ENCODE results near the gene NUTM2A. TPM values are rescaled to one million over a fixed set of nuclear protein-coding genes. Genes with fewer than 3 reads are reported as not detected.
"Not testable (repeated sequence)": the region's sequence is repeated elsewhere in the genome, so short reads cannot be mapped to it uniquely, and the experiment has no call there.

NUTM2A gene
- total RNA-seq, result 1 to 10 TPM in 1 of 2 donors, under 1 TPM in 1; 0.81 to 2.7 TPM

GRCh38 chr10:87225148-87225547 is at the start of gene NUTM2A:
NUTM2A (plus strand) TSS chr10:87225448; CDS start chr10:87225831, 383 bp downstream.
- H3K9me3 ChIP-seq; DNase-seq (ENCODE audit: low spot score); H3K4me1 ChIP-seq (ENCODE audit: control insufficient read depth in 1 of 2, low read depth in 2 of 2); H3K4me3 ChIP-seq; H3K27ac ChIP-seq; H3K36me3 ChIP-seq; ATAC-seq (ENCODE audit: insufficient number of reproducible peaks, low FRiP score, low read depth); H3K27me3 ChIP-seq (replicated peaks; ENCODE audit: insufficient read depth): not testable (repeated sequence)

GRCh38 chr10:87177587-87177986 is 47.7 kb upstream of the NUTM2A start:
- not testable (repeated sequence) for H3K4me3 ChIP-seq

DNA sequence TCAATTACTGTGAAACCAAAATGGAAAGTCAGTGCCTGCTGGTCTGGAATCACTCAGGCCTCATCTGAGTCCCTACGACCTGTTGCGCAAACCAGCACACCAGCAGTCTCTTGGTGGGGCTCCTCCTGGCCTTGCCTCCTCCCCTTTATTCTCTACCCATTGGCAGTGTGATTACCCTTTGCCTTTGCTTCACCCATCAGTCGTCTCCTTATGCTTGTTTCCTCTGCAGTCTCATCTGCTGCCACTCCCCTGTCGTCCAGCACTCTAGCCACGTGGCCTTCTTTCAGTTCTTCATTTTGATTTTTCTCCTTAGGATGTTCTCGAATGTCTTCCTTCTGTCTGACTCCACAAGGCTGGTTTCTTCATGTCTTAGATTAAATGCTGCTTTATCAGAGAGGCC is 40.8 kb upstream of the NUTM2A start:
- not testable (repeated sequence) for H3K9me3 ChIP-seq; H3K4me3 ChIP-seq; H3K27ac ChIP-seq; DNase-seq (ENCODE audit: low spot score); H3K36me3 ChIP-seq; H3K27me3 ChIP-seq (replicated peaks; ENCODE audit: insufficient read depth); H3K4me1 ChIP-seq (ENCODE audit: control insufficient read depth in 1 of 2, low read depth in 2 of 2); ATAC-seq (ENCODE audit: insufficient number of reproducible peaks, low FRiP score, low read depth)

More at GRCh38 chr10:87177587-87177986, 47.7 kb upstream of the NUTM2A start:
- not testable (repeated sequence) for H3K27ac ChIP-seq; DNase-seq (ENCODE audit: low spot score); H3K36me3 ChIP-seq; H3K27me3 ChIP-seq (replicated peaks; ENCODE audit: insufficient read depth); H3K9me3 ChIP-seq; H3K4me1 ChIP-seq (ENCODE audit: control insufficient read depth in 1 of 2, low read depth in 2 of 2); ATAC-seq (ENCODE audit: insufficient number of reproducible peaks, low FRiP score, low read depth)

DNA sequence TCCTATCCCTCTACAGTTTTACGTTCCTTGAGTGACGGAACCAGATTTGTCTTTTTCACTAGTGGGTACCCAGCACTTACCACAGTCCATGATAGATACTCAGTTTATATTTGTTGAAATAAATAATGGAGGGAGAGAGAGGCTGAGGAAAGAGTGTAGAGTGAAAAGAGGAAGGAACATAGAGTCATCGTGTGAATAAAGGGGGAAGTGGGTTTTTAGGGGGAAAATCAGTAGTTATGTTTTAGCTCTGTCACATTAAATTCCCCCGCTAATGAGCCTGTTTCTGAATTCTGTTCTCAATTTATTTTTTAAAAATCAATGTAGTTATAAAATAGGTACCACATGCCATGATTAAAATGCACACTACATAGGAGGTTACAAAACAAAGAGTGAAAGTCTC is 39.2 kb upstream of the NUTM2A start:
- ATAC-seq (ENCODE audit: insufficient number of reproducible peaks, low FRiP score, low read depth); H3K36me3 ChIP-seq; H3K9me3 ChIP-seq; H3K4me3 ChIP-seq; H3K27me3 ChIP-seq (replicated peaks; ENCODE audit: insufficient read depth); DNase-seq (ENCODE audit: low spot score); H3K4me1 ChIP-seq (ENCODE audit: control insufficient read depth in 1 of 2, low read depth in 2 of 2); H3K27ac ChIP-seq: not testable (repeated sequence)

- H3K36me3 ChIP-seq; H3K4me1 ChIP-seq (ENCODE audit: control insufficient read depth in 1 of 2, low read depth in 2 of 2); DNase-seq (ENCODE audit: low spot score); H3K9me3 ChIP-seq; H3K27ac ChIP-seq; H3K27me3 ChIP-seq (replicated peaks; ENCODE audit: insufficient read depth); ATAC-seq (ENCODE audit: insufficient number of reproducible peaks, low FRiP score, low read depth); H3K4me3 ChIP-seq: not testable (repeated sequence)
Observed at GRCh38 chr10:87187573-87187972, 37.7 kb upstream of the NUTM2A start.

GRCh38 chr10:87191841-87192240 is 33.4 kb upstream of the NUTM2A start:
- not testable (repeated sequence) for H3K27ac ChIP-seq; H3K27me3 ChIP-seq (replicated peaks; ENCODE audit: insufficient read depth); H3K4me1 ChIP-seq (ENCODE audit: control insufficient read depth in 1 of 2, low read depth in 2 of 2); H3K4me3 ChIP-seq; H3K36me3 ChIP-seq; DNase-seq (ENCODE audit: low spot score); ATAC-seq (ENCODE audit: insufficient number of reproducible peaks, low FRiP score, low read depth); H3K9me3 ChIP-seq

GRCh38 chr10:87200924-87201323 is 24.3 kb upstream of the NUTM2A start:
- ATAC-seq (ENCODE audit: insufficient number of reproducible peaks, low FRiP score, low read depth), result peak; percentile 86
- not testable (repeated sequence) for H3K27ac ChIP-seq; H3K9me3 ChIP-seq; H3K27me3 ChIP-seq (replicated peaks; ENCODE audit: insufficient read depth); H3K36me3 ChIP-seq; DNase-seq (ENCODE audit: low spot score)
- peaks cover 4 to 12% of the 10 kb centered on the region in 2 donors for H3K4me1 ChIP-seq (ENCODE audit: control insufficient read depth in 1 of 2, low read depth in 2 of 2)
- peak overlapping the region; percentile 59 for H3K4me3 ChIP-seq

- not testable (repeated sequence) for H3K27me3 ChIP-seq (replicated peaks; ENCODE audit: insufficient read depth); H3K27ac ChIP-seq; H3K9me3 ChIP-seq; H3K4me3 ChIP-seq; H3K36me3 ChIP-seq; DNase-seq (ENCODE audit: low spot score); ATAC-seq (ENCODE audit: insufficient number of reproducible peaks, low FRiP score, low read depth)
- H3K4me1 ChIP-seq (ENCODE audit: control insufficient read depth in 1 of 2, low read depth in 2 of 2), result peaks cover 8 to 18% of the 10 kb centered on the region in 2 donors
Observed at GRCh38 chr10:87204801-87205200, 20.4 kb upstream of the NUTM2A start.

DNA sequence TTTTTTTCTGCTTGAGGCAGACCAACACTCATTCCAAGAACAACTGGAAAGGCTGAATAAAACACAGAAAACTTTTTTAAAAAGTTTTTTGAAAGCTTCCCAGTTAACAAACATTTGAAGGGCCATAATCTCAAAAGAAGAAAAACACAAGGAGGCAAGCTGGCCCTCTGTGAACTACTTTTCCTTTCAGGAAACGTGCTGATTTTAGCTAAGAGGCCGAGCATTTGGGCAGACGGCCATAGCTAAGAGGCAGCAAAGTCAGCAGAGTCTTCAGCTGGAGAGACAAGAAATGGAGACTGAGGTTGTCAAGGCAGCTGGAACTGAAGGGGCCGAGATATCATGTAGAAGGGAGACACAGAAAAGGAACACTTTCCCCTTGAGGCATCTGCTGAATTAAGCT is 18.3 kb upstream of the NUTM2A start:
- H3K27me3 ChIP-seq (replicated peaks; ENCODE audit: insufficient read depth); DNase-seq (ENCODE audit: low spot score); ATAC-seq (ENCODE audit: insufficient number of reproducible peaks, low FRiP score, low read depth); H3K9me3 ChIP-seq; H3K36me3 ChIP-seq: not testable (repeated sequence)
- Histone ChIP-seq H3K27ac (peak overlapping the region; percentile 4 to 8), H3K4me1 (ENCODE audit: control insufficient read depth in 1 of 2, low read depth in 2 of 2) (peaks cover 4 to 11% of the 10 kb centered on the region in 2 donors), H3K4me3 (peak overlapping the region; percentile 4)

GRCh38 chr10:87210309-87210708 is 14.9 kb upstream of the NUTM2A start:
- not testable (repeated sequence) for H3K9me3 ChIP-seq; H3K4me3 ChIP-seq; ATAC-seq (ENCODE audit: insufficient number of reproducible peaks, low FRiP score, low read depth); H3K27me3 ChIP-seq (replicated peaks; ENCODE audit: insufficient read depth); DNase-seq (ENCODE audit: low spot score); H3K4me1 ChIP-seq (ENCODE audit: control insufficient read depth in 1 of 2, low read depth in 2 of 2); H3K36me3 ChIP-seq; H3K27ac ChIP-seq

- H3K36me3 ChIP-seq; H3K27me3 ChIP-seq (replicated peaks; ENCODE audit: insufficient read depth); ATAC-seq (ENCODE audit: insufficient number of reproducible peaks, low FRiP score, low read depth); H3K4me3 ChIP-seq; DNase-seq (ENCODE audit: low spot score); H3K4me1 ChIP-seq (ENCODE audit: control insufficient read depth in 1 of 2, low read depth in 2 of 2); H3K9me3 ChIP-seq; H3K27ac ChIP-seq: not testable (repeated sequence)
Observed at GRCh38 chr10:87211848-87212247, 13.4 kb upstream of the NUTM2A start.

- not testable (repeated sequence) for DNase-seq (ENCODE audit: low spot score); H3K36me3 ChIP-seq; H3K4me1 ChIP-seq (ENCODE audit: control insufficient read depth in 1 of 2, low read depth in 2 of 2); H3K27ac ChIP-seq; H3K27me3 ChIP-seq (replicated peaks; ENCODE audit: insufficient read depth); ATAC-seq (ENCODE audit: insufficient number of reproducible peaks, low FRiP score, low read depth); H3K4me3 ChIP-seq; H3K9me3 ChIP-seq
Observed at GRCh38 chr10:87213150-87213765, 12.0 kb upstream of the NUTM2A start.

- H3K4me1 ChIP-seq (ENCODE audit: control insufficient read depth in 1 of 2, low read depth in 2 of 2); H3K27me3 ChIP-seq (replicated peaks; ENCODE audit: insufficient read depth); H3K27ac ChIP-seq; H3K9me3 ChIP-seq; H3K4me3 ChIP-seq; DNase-seq (ENCODE audit: low spot score); H3K36me3 ChIP-seq; ATAC-seq (ENCODE audit: insufficient number of reproducible peaks, low FRiP score, low read depth): not testable (repeated sequence)
Observed at GRCh38 chr10:87213806-87214205, 11.4 kb upstream of the NUTM2A start.
